Measurements from ENCODE around the gene ABL1. TPM values are rescaled to one million over a fixed set of nuclear protein-coding genes. Genes with fewer than 3 reads are reported as not detected.

Gene ABL1
- total and polyA plus RNA-seq, 2 of the 13 experiments (the other 11 are each of a cell fraction or from before 2014, with no cell fraction given) = 10.8 to 20.4 TPM

GRCh38 chr9:130935648-130936271 is 100.7 kb downstream of the ABL1 start (continued):
- no peak for TF ChIP-seq AGO2 (optimal IDR thresholded peaks at IDR 0.05; ENCODE audit: low read depth, low read length)
- TF ChIP-seq ZNF318 (CRISPR knock-in tag; IDR thresholded peaks at IDR 0.05) = no peak
- peak; percentile 97 for TF ChIP-seq ZNF12 (CRISPR knock-in tag; IDR thresholded peaks at IDR 0.05)
- 0 out of 2 replicates have a peak, but pooled peaks have one; percentile 43 for TF ChIP-seq TFE3 (CRISPR knock-in tag; IDR thresholded peaks at IDR 0.05)
- peak; percentile 52; the same call in 1 of the 2 replicates for TF ChIP-seq USF2 (IDR thresholded peaks at IDR 0.05; ENCODE audit: low read depth, low read length)
- peak; percentile 76; the same call in 1 of the 2 replicates for TF ChIP-seq USF2 (CRISPR knock-in tag; IDR thresholded peaks at IDR 0.05; ENCODE audit: borderline replicate concordance)
- TF ChIP-seq CHD4 (IDR thresholded peaks at IDR 0.05; ENCODE audit: borderline replicate concordance, low read length) = peak; percentile 88
- TF ChIP-seq XBP1 (CRISPR knock-in tag; IDR thresholded peaks at IDR 0.05) = no peak
- no peak for TF ChIP-seq KLF9 (CRISPR knock-in tag; IDR thresholded peaks at IDR 0.05; ENCODE audit: low read depth)
- TF ChIP-seq ZC3H4 (CRISPR knock-in tag; IDR thresholded peaks at IDR 0.05; ENCODE audit: borderline replicate concordance) = no peak
- no peak for TF ChIP-seq TIGD3 (CRISPR knock-in tag; IDR thresholded peaks at IDR 0.05; ENCODE audit: borderline replicate concordance)

Data from HepG2 (cell line).